Lung (tissue), 12 donors: Measurements from ENCODE around the gene SLC25A53. TPM values are rescaled to one million over a fixed set of nuclear protein-coding genes. Genes with fewer than 3 reads are reported as not detected.

Experiments used
- ATAC-seq: fragments of 200-7000 bp; cut with Tn5 transposase; one replicate; pipeline ENCODE4 v1.9.1; 2020; ENCODE audit warnings: moderate number of reproducible peaks; ENCODE audit not compliant: insufficient read depth, low FRiP score
- DNase-seq, 3 donors: peaks; one replicate each; pipeline ENCODE4 v3.0.0-alpha.2; 2013 to 2017
- H3K27ac ChIP-seq, 2 donors: one replicate each; pipeline ENCODE4 v1.5.1; 2013; ENCODE audit warnings: mild to moderate bottlenecking in 2 of 2, moderate library complexity in 2 of 2, control low read depth in 1 of 2, inconsistent platforms in 1 of 2, low read depth in 1 of 2, low read length in 1 of 2
- H3K27me3 ChIP-seq, 3 donors: one replicate each; pipeline ENCODE4 v1.5.1; 2013; ENCODE audit warnings: low read length in 2 of 3; ENCODE audit not compliant: control insufficient read depth in 3 of 3, insufficient read depth in 3 of 3
- H3K36me3 ChIP-seq, 4 donors: one replicate each; pipeline ENCODE4 v1.5.1; 2013; ENCODE audit warnings: low read length in 4 of 4, mild to moderate bottlenecking in 1 of 4, moderate library complexity in 1 of 4; ENCODE audit not compliant: control insufficient read depth in 4 of 4, insufficient read depth in 4 of 4
- H3K4me1 ChIP-seq, 5 donors: one replicate each; pipeline ENCODE4 v1.5.1; 2013; ENCODE audit warnings: low read length in 5 of 5, mild to moderate bottlenecking in 2 of 5, moderate library complexity in 1 of 5; ENCODE audit not compliant: control insufficient read depth in 5 of 5, insufficient read depth in 5 of 5
- H3K4me3 ChIP-seq: one replicate; pipeline ENCODE4 v1.5.1; 2013; ENCODE audit warnings: mild to moderate bottlenecking, control low read depth, moderate library complexity
- H3K9ac ChIP-seq, 2 donors: one replicate each; pipeline ENCODE4 v1.5.1; 2013; ENCODE audit warnings: low read length in 2 of 2, control low read depth in 1 of 2; ENCODE audit not compliant: insufficient read depth in 1 of 2
- H3K9me3 ChIP-seq, 4 donors: one replicate each; pipeline ENCODE4 v1.5.1; 2013; ENCODE audit warnings: low read length in 3 of 4, mild to moderate bottlenecking in 1 of 4, moderate library complexity in 1 of 4; ENCODE audit not compliant: control insufficient read depth in 4 of 4, insufficient read depth in 3 of 4
- WGBS, 2 donors: extraction: QIAGEN DNeasy Blood & Tissue Kit; methylation state at CpG; one replicate each; pipeline ENCODE4 v1.1.7; 2013; 5-methylcytosine and 5-hydroxymethylcytosine counted together
- polyA plus RNA-seq, 2 donors: library from polyadenylated mRNA; stranded (reverse); fragments of 200-250 nt; gene quantifications; one replicate each; pipeline ENCODE4 v1.2.1, GENCODE V29; 2013
- total RNA-seq, 2 donors: library from RNA; depleted of rRNA in 1 of 2; stranded (reverse); fragments of >200 nt in 1 of 2; gene quantifications; one replicate each; pipeline ENCODE4 v1.2.1, GENCODE V29; 2014 to 2021
- TF ChIP-seq, protein P1 (sequence below): IDR thresholded peaks from 2 replicates; pipeline ENCODE4 v1.5.1; 2012; ENCODE audit warnings: mild to moderate bottlenecking; ENCODE audit errors: control extremely low read depth, extremely low read depth
- donor health status: control.
- donor health status: control.
- donor health status: Bipolar disorder and iron deficiency.
- donor health status: healthy.
- donor health status: DM: yes; HTN: yes; CAD: no.

SLC25A53 gene
- total and polyA plus RNA-seq, 4 donors = 4.8 to 29.4 (median 5.9) TPM

DNA sequence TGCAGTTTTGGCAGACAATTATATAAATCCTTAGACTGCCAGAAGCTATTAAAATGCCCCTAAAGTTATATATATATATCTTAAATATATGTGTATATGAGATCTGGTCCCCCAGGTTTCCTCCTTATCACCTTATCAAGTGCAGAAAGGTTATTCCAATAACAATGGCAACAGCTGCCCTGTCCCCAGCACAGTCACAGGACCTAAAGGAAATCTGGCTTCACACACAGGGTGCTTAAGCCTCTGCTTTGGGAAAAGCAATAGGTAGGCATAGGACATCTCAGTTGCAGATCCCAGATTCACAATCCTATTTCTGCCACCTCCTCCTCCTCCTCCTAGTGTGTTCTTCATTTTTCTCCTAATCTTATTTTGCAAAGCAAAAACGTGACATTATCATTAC lies 5.8 kb downstream of the SLC25A53 start:
- Histone ChIP-seq H3K27ac (no peak overlapping the region), H3K36me3 (no peaks in the 10 kb centered on the region), H3K4me3 (no peak overlapping the region), H3K27me3 (peaks cover 0 to 8% (median 0%) of the 10 kb centered on the region in 3 donors), H3K4me1 (peaks cover 0 to 3% (median 0%) of the 10 kb centered on the region in 5 donors), H3K9ac (no peak overlapping the region), H3K9me3 (no peaks in the 10 kb centered on the region)
- DNase-seq (no peak), ATAC-seq (no peak)
- TF ChIP-seq, protein P1, sequence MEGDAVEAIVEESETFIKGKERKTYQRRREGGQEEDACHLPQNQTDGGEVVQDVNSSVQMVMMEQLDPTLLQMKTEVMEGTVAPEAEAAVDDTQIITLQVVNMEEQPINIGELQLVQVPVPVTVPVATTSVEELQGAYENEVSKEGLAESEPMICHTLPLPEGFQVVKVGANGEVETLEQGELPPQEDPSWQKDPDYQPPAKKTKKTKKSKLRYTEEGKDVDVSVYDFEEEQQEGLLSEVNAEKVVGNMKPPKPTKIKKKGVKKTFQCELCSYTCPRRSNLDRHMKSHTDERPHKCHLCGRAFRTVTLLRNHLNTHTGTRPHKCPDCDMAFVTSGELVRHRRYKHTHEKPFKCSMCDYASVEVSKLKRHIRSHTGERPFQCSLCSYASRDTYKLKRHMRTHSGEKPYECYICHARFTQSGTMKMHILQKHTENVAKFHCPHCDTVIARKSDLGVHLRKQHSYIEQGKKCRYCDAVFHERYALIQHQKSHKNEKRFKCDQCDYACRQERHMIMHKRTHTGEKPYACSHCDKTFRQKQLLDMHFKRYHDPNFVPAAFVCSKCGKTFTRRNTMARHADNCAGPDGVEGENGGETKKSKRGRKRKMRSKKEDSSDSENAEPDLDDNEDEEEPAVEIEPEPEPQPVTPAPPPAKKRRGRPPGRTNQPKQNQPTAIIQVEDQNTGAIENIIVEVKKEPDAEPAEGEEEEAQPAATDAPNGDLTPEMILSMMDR = no peak
- WGBS, 2 donors = 23 to 100% methylated on average over 1 of the region's 1 CpG

DNA sequence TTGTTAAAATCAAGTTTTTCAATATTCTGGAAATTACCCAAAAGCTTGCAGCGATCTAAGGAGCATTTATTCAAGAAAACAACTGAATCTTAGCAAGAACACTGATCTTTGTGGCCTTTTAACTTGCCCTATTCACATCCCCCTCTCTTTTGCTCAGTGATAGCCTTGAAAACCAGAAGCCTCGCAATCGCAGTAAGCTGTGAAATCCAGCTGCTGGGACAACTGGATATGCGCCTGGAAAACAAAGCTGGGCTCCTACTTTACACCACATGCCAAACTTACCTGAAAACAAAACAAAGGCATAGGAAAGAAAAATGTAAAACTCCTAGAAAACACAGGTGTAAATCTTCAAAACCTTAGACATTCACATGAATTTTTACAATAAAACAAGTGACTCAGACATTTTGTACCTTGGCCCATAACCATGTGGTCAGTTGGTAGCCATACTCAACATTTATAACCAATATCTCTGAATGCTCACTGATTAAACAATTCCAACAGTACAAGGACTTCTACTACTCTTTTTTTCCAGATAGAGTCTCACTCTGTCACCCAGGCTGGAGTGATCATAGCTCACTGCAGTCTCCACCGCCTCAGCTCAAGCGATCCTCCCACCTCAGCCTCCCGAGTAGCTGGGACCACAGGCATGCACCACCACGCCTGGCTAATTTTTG lies 15.6 kb downstream of the SLC25A53 start:
- ATAC-seq (no peak), DNase-seq (no peak)
- Histone ChIP-seq H3K36me3 (no peaks in the 10 kb centered on the region), H3K27me3 (peaks cover 0 to 2% (median 0%) of the 10 kb centered on the region in 3 donors), H3K9me3 (no peaks in the 10 kb centered on the region), H3K4me1 (peaks cover 0 to 3% (median 0%) of the 10 kb centered on the region in 5 donors), H3K4me3 (no peak overlapping the region), H3K27ac (no peak overlapping the region), H3K9ac (no peak overlapping the region)
- TF ChIP-seq, protein P1 = no peak
- WGBS, 2 donors = 85 to 92% methylated on average over 8 of the region's 8 CpGs

DNA sequence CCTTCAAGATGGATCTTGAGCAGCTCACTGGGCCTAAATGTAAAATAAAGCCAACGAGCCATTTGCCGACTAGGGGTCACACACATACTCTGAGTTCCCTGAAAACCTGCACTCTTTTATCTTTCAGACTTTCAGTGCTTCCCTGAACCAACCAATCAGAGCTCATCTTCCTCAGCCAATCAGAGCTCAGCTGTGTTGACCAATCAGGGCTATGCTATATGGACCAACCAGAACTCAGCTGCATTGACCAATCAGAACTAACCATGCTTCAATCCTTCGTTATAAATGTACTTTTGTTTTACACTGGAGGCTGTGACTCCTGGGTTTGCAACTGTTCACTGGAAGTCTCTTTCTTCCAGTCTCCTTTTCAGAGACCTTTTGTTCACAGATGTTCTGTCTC lies 19.3 kb downstream of the SLC25A53 start:
- DNase-seq (peak in 1 of 3 donors; percentile 3), ATAC-seq (no peak)
- no peak overlapping the region for H3K27ac ChIP-seq
- TF ChIP-seq, protein P1 = no peak
- H3K36me3 ChIP-seq = no peaks in the 10 kb centered on the region
- H3K9ac ChIP-seq = no peak overlapping the region
- WGBS, 2 donors = 84 to 95% methylated on average over 3 of the region's 3 CpGs
- H3K4me1 ChIP-seq = peaks cover 0 to 3% (median 0%) of the 10 kb centered on the region in 5 donors
- peaks cover 0 to 34% (median 7%) of the 10 kb centered on the region in 3 donors for H3K27me3 ChIP-seq
- no peak overlapping the region for H3K4me3 ChIP-seq
- H3K9me3 ChIP-seq = no peaks in the 10 kb centered on the region
